H1 (cell line): Measurements from ENCODE around the gene SSB.

Experiments
- CREB1 ChIP-seq: IDR thresholded peaks from 2 replicates; pipeline ENCODE4 v1.6.1; 2012; ENCODE audit warnings: inconsistent platforms
- EZH2 ChIP-seq: fragments of 200-600 bp; sonication (generic); IDR thresholded peaks from 2 replicates; pipeline ENCODE4 v1.7.1; 2012; ENCODE audit warnings: low read depth, mild to moderate bottlenecking, moderate library complexity, low read length, inconsistent platforms; ENCODE audit not compliant: severe bottlenecking
- GTF2F1 ChIP-seq: IDR thresholded peaks from 2 replicates; pipeline ENCODE4 v1.6.1; 2012; ENCODE audit warnings: low read depth, low read length, improper control_type of control experiment, borderline replicate concordance
- TF ChIP-seq, protein P1 (sequence below), 3 experiments: IDR thresholded peaks; 1 replicate in 2 of 3; 2 replicates in 1 of 3; pipeline versions ENCODE4 v1.5.1 to v1.6.1; 2011; ENCODE audit warnings: low read length in 3 of 3, mild to moderate bottlenecking in 3 of 3, inconsistent platforms in 2 of 3, low read depth in 1 of 3, moderate library complexity in 1 of 3; ENCODE audit not compliant: insufficient read depth in 1 of 3; ENCODE audit errors: control extremely low read depth in 1 of 3

DNA sequence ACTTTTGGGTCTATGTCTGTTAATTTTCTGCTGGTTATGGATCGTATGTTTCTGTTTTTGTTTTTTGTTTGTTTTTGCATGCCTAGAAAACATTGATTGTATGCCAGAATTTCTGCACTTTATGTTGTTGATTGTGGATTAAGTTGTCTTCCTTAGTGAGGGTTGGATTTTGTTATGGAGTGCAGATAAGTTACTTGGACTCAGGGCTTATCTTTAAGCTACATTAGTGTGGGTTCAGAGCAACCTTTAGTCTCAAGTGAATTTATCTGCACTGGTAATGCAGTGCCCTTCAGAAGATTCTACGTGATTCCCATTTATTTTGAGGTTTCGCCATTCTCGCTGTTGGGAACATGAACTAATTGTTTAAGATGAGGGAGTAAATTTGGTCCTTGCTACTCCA lies 61.5 kb downstream of the SSB start:
- TF ChIP-seq, protein P1, sequence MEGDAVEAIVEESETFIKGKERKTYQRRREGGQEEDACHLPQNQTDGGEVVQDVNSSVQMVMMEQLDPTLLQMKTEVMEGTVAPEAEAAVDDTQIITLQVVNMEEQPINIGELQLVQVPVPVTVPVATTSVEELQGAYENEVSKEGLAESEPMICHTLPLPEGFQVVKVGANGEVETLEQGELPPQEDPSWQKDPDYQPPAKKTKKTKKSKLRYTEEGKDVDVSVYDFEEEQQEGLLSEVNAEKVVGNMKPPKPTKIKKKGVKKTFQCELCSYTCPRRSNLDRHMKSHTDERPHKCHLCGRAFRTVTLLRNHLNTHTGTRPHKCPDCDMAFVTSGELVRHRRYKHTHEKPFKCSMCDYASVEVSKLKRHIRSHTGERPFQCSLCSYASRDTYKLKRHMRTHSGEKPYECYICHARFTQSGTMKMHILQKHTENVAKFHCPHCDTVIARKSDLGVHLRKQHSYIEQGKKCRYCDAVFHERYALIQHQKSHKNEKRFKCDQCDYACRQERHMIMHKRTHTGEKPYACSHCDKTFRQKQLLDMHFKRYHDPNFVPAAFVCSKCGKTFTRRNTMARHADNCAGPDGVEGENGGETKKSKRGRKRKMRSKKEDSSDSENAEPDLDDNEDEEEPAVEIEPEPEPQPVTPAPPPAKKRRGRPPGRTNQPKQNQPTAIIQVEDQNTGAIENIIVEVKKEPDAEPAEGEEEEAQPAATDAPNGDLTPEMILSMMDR (IDR thresholded peaks at IDR 0.05; ENCODE audit: control extremely low read depth in 1 of 3, insufficient read depth in 1 of 3, low read depth in 1 of 3, low read length in 3 of 3), result no peak
- TF ChIP-seq EZH2, result no peak
- no peak for TF ChIP-seq GTF2F1
- no peak for TF ChIP-seq CREB1
